NCI-H446 (cell line): ENCODE data around the gene MVB12B.
A peak's percentile ranks its signal among the peaks of the same experiment; 100 is the strongest.

Experiments used
- DNase-seq, 2 experiments: peaks; one replicate each; lab custom pipeline; 2025; lab: John Stamatoyannopoulos, UW

Gene MVB12B

GRCh38 chr9:126494264-126494663 lies 167.6 kb downstream of the MVB12B start:
- DNase-seq, result no peak

GRCh38 chr9:126494746-126495145 lies 168.1 kb downstream of the MVB12B start:
- no peak for DNase-seq

- no peak for DNase-seq
Measured at GRCh38 chr9:126495411-126496180, 169.0 kb downstream of the MVB12B start.

GRCh38 chr9:126496181-126496576 lies 169.6 kb downstream of the MVB12B start:
- no peak for DNase-seq

GRCh38 chr9:126496781-126497659 lies 170.4 kb downstream of the MVB12B start:
- no peak for DNase-seq

GRCh38 chr9:126497660-126498275 lies 171.1 kb downstream of the MVB12B start:
- DNase-seq, result no peak

GRCh38 chr9:126498331-126498730 lies 171.7 kb downstream of the MVB12B start:
- DNase-seq, result no peak

GRCh38 chr9:126499005-126499910 lies 172.6 kb downstream of the MVB12B start:
- peak in 1 of 2 experiments; percentile 14 for DNase-seq

GRCh38 chr9:126499911-126500599 lies 173.4 kb downstream of the MVB12B start:
- no peak for DNase-seq

GRCh38 chr9:126500600-126501382 lies 174.2 kb downstream of the MVB12B start:
- DNase-seq, result peak in 1 of 2 experiments; percentile 70

GRCh38 chr9:126501383-126502331 lies 175.0 kb downstream of the MVB12B start:
- no peak for DNase-seq

- no peak for DNase-seq
Measured at GRCh38 chr9:126502417-126503332, 176.0 kb downstream of the MVB12B start.

GRCh38 chr9:126503333-126504085 lies 176.9 kb downstream of the MVB12B start:
- DNase-seq, result no peak

- DNase-seq, result no peak
Measured at GRCh38 chr9:126504086-126504976, 177.7 kb downstream of the MVB12B start.

- DNase-seq, result no peak
Measured at GRCh38 chr9:126504977-126505455, 178.4 kb downstream of the MVB12B start.
